Memory B cell (primary cell): ENCODE measurements around the gene NDUFAF8.
A peak's percentile ranks its signal among the peaks of the same experiment; 100 is the strongest.

Source experiments
- ATAC-seq: fragments of 150-1000 bp; cut with Tn5 transposase; 2 replicates; pipeline ENCODE4 v1.10.0; 2021; ENCODE audit warnings: low read depth, mild to moderate bottlenecking, moderate library complexity
- DNase-seq, 2 donors: peaks; one replicate each; pipeline ENCODE4 v3.0.0; 2022; ENCODE audit warnings: low spot score in 2 of 2
- H3K27ac Mint-ChIP-seq: one replicate; pipeline ENCODE4 v1.8.0; 2022; ENCODE audit warnings: mild to moderate bottlenecking, moderate library complexity, mixed read lengths
- H3K27me3 Mint-ChIP-seq: one replicate; pipeline ENCODE4 v1.8.0; 2022; ENCODE audit warnings: mixed read lengths
- H3K36me3 Mint-ChIP-seq: one replicate; pipeline ENCODE4 v1.8.0; 2022; ENCODE audit warnings: mild to moderate bottlenecking, mixed read lengths
- H3K4me1 Mint-ChIP-seq: one replicate; pipeline ENCODE4 v1.8.0; 2022; ENCODE audit warnings: mixed read lengths
- H3K4me3 Mint-ChIP-seq: one replicate; pipeline ENCODE4 v1.8.0; 2022; ENCODE audit warnings: mild to moderate bottlenecking, moderate library complexity, mixed read lengths
- H3K9me3 Mint-ChIP-seq: one replicate; pipeline ENCODE4 v1.8.0; 2022; ENCODE audit warnings: mixed read lengths

Gene NDUFAF8

GRCh38 chr17:81265576-81265975 lies 26.5 kb downstream of the NDUFAF8 start:
- ATAC-seq: no peak
- Mint-ChIP-seq H3K36me3 (peaks cover 10% of the 10 kb centered on the region), H3K27ac (no peak overlapping the region)

GRCh38 chr17:81267390-81268067 lies 28.4 kb downstream of the NDUFAF8 start:
- Mint-ChIP-seq H3K27me3 (no peaks in the 10 kb centered on the region), H3K4me1 (no peaks in the 10 kb centered on the region), H3K36me3 (peaks cover 12% of the 10 kb centered on the region), H3K4me3 (no peak overlapping the region), H3K9me3 (no peaks in the 10 kb centered on the region), H3K27ac (no peak overlapping the region)
- DNase-seq (no peak), ATAC-seq (no peak)

More at GRCh38 chr17:81265576-81265975, 26.5 kb downstream of the NDUFAF8 start:
- no peaks in the 10 kb centered on the region for H3K4me1 Mint-ChIP-seq
- no peaks in the 10 kb centered on the region for H3K27me3 Mint-ChIP-seq
- H3K9me3 Mint-ChIP-seq: no peaks in the 10 kb centered on the region
- H3K4me3 Mint-ChIP-seq: no peak overlapping the region
- DNase-seq: no peak

- DNase-seq: no peak
- H3K27ac Mint-ChIP-seq: no peak overlapping the region
- H3K27me3 Mint-ChIP-seq: no peaks in the 10 kb centered on the region
- H3K36me3 Mint-ChIP-seq: peaks cover 15% of the 10 kb centered on the region
- no peak overlapping the region for H3K4me3 Mint-ChIP-seq
- H3K4me1 Mint-ChIP-seq: no peaks in the 10 kb centered on the region
- no peak for ATAC-seq
- no peaks in the 10 kb centered on the region for H3K9me3 Mint-ChIP-seq
Measured at GRCh38 chr17:81270279-81270678, 31.2 kb downstream of the NDUFAF8 start.

- no peaks in the 10 kb centered on the region for H3K27me3 Mint-ChIP-seq
- no peak for ATAC-seq
- DNase-seq: no peak
- no peak overlapping the region for H3K27ac Mint-ChIP-seq
- H3K9me3 Mint-ChIP-seq: no peaks in the 10 kb centered on the region
- H3K4me3 Mint-ChIP-seq: no peak overlapping the region
- H3K4me1 Mint-ChIP-seq: no peaks in the 10 kb centered on the region
- H3K36me3 Mint-ChIP-seq: peaks cover 16% of the 10 kb centered on the region
Measured at GRCh38 chr17:81271226-81271625, 32.1 kb downstream of the NDUFAF8 start.

- Mint-ChIP-seq H3K36me3 (peaks cover 20% of the 10 kb centered on the region), H3K4me1 (peaks cover 1% of the 10 kb centered on the region), H3K27ac (no peak overlapping the region), H3K4me3 (no peak overlapping the region), H3K27me3 (no peaks in the 10 kb centered on the region), H3K9me3 (no peaks in the 10 kb centered on the region)
- no peak for DNase-seq
- ATAC-seq: no peak
Measured at GRCh38 chr17:81272616-81273015, 33.5 kb downstream of the NDUFAF8 start.

GRCh38 chr17:81273698-81274470 lies 34.8 kb downstream of the NDUFAF8 start:
- no peak overlapping the region for H3K4me3 Mint-ChIP-seq
- DNase-seq (no peak), ATAC-seq (no peak)
- no peaks in the 10 kb centered on the region for H3K9me3 Mint-ChIP-seq
- H3K36me3 Mint-ChIP-seq: peaks cover 17% of the 10 kb centered on the region
- H3K4me1 Mint-ChIP-seq: peaks cover 2% of the 10 kb centered on the region
- no peaks in the 10 kb centered on the region for H3K27me3 Mint-ChIP-seq
- H3K27ac Mint-ChIP-seq: no peak overlapping the region

- Mint-ChIP-seq H3K9me3 (no peaks in the 10 kb centered on the region), H3K4me3 (no peak overlapping the region), H3K27me3 (no peaks in the 10 kb centered on the region), H3K4me1 (peaks cover 2% of the 10 kb centered on the region), H3K27ac (no peak overlapping the region), H3K36me3 (peaks cover 18% of the 10 kb centered on the region)
- ATAC-seq: no peak
- no peak for DNase-seq
Measured at GRCh38 chr17:81274471-81274855, 35.3 kb downstream of the NDUFAF8 start.

- no peak for DNase-seq
- Mint-ChIP-seq H3K9me3 (no peaks in the 10 kb centered on the region), H3K4me3 (no peak overlapping the region), H3K4me1 (peaks cover 2% of the 10 kb centered on the region), H3K27ac (no peak overlapping the region), H3K36me3 (peaks cover 16% of the 10 kb centered on the region), H3K27me3 (no peaks in the 10 kb centered on the region)
- no peak for ATAC-seq
Measured at GRCh38 chr17:81276781-81277180, 37.7 kb downstream of the NDUFAF8 start.

GRCh38 chr17:81277421-81277820 lies 38.3 kb downstream of the NDUFAF8 start:
- Mint-ChIP-seq H3K27me3 (no peaks in the 10 kb centered on the region), H3K36me3 (peaks cover 16% of the 10 kb centered on the region), H3K4me3 (no peak overlapping the region), H3K9me3 (no peaks in the 10 kb centered on the region), H3K4me1 (peaks cover 2% of the 10 kb centered on the region), H3K27ac (peak overlapping the region; percentile 45)
- DNase-seq (no peak), ATAC-seq (no peak)

GRCh38 chr17:81277946-81278693 lies 39.0 kb downstream of the NDUFAF8 start:
- H3K27me3 Mint-ChIP-seq: no peaks in the 10 kb centered on the region
- no peak for ATAC-seq
- no peaks in the 10 kb centered on the region for H3K9me3 Mint-ChIP-seq
- no peak overlapping the region for H3K4me3 Mint-ChIP-seq
- peak overlapping the region; percentile 45 for H3K27ac Mint-ChIP-seq
- H3K36me3 Mint-ChIP-seq: peaks cover 16% of the 10 kb centered on the region
- DNase-seq: no peak
- H3K4me1 Mint-ChIP-seq: peaks cover 2% of the 10 kb centered on the region

- Mint-ChIP-seq H3K27me3 (no peaks in the 10 kb centered on the region), H3K27ac (no peak overlapping the region), H3K9me3 (no peaks in the 10 kb centered on the region), H3K36me3 (peaks cover 13% of the 10 kb centered on the region), H3K4me1 (peaks cover 2% of the 10 kb centered on the region), H3K4me3 (no peak overlapping the region)
- DNase-seq: no peak
- no peak for ATAC-seq
Measured at GRCh38 chr17:81278831-81279230, 39.7 kb downstream of the NDUFAF8 start.

- DNase-seq: no peak
- no peaks in the 10 kb centered on the region for H3K9me3 Mint-ChIP-seq
- no peak for ATAC-seq
- H3K27me3 Mint-ChIP-seq: no peaks in the 10 kb centered on the region
- peaks cover 13% of the 10 kb centered on the region for H3K36me3 Mint-ChIP-seq
- peaks cover 5% of the 10 kb centered on the region for H3K4me1 Mint-ChIP-seq
- H3K4me3 Mint-ChIP-seq: no peak overlapping the region
- H3K27ac Mint-ChIP-seq: no peak overlapping the region
Measured at GRCh38 chr17:81279278-81280275, 40.5 kb downstream of the NDUFAF8 start.

- no peaks in the 10 kb centered on the region for H3K27me3 Mint-ChIP-seq
- H3K36me3 Mint-ChIP-seq: peaks cover 12% of the 10 kb centered on the region
- DNase-seq (no peak), ATAC-seq (no peak)
- no peaks in the 10 kb centered on the region for H3K9me3 Mint-ChIP-seq
- H3K4me1 Mint-ChIP-seq: peaks cover 7% of the 10 kb centered on the region
- H3K4me3 Mint-ChIP-seq: no peak overlapping the region
- no peak overlapping the region for H3K27ac Mint-ChIP-seq
Measured at GRCh38 chr17:81280571-81280970, 41.5 kb downstream of the NDUFAF8 start.
